K562 (cell line): ENCODE measurements around the gene PRKAR1B. TPM values are rescaled to one million over a fixed set of nuclear protein-coding genes. Genes with fewer than 3 reads are reported as not detected.
A peak's percentile ranks its signal among the peaks of the same experiment; 100 is the strongest.

Experiments
- ATAC-seq: fragments of 200-7000 bp; cut with Tn5 transposase; 3 replicates; pipeline ENCODE4 v1.9.1; 2020; ENCODE audit warnings: moderate library complexity
- BruUV-seq: library from RNA; stranded (reverse); fragments of 400-500 nt; replicated peaks from 2 replicates; lab custom pipeline; 2021; lab: Mats Ljungman, UMichigan
- CTCF ChIA-PET: fragments of 300-600 bp; formaldehyde crosslinking; extraction: SDS; loops from one replicate; lab custom pipeline; 2021; ENCODE audit warnings: low intra/inter-chr PET ratio; lab: Yijun Ruan, JAX
- POLR2A ChIA-PET: fragments of 300-600, 350-650 bp; sonication (Branson Sonifier 250); formaldehyde crosslinking; extraction: SDS; loops from one replicate; lab custom pipeline; 2021; ENCODE audit warnings: antibody characterized with exemption, inconsistent platforms; lab: Yijun Ruan, JAX
- DNase-seq, 4 experiments: peaks; one replicate each; pipeline versions ENCODE4 v3.0.0 to v3.0.0-alpha.2; 2011 to 2018; ENCODE audit warnings: low spot score in 3 of 4, mixed read lengths in 3 of 4; ENCODE audit errors: extremely low read depth in 1 of 4
- FAIRE-seq: peaks from 2 replicates; lab custom pipeline; 2011; peaks lifted over from hg19 to GRCh38; lab: Jason Lieb, UNC
- H2AFZ ChIP-seq: 2 replicates; pipeline ENCODE4 v1.6.0; 2011; ENCODE audit warnings: low read depth, low read length, control low read depth, inconsistent platforms
- H3K27ac ChIP-seq: fragments of 200-600 bp; 3 replicates; pipeline ENCODE4 v1.8.0; 2011; ENCODE audit warnings: low read depth, mild to moderate bottlenecking, control low read depth, inconsistent platforms, low read length, moderate library complexity, mixed read lengths; ENCODE audit errors: extremely low read depth
- H3K27me3 ChIP-seq, 2 experiments: fragments of 300-600 bp in 1 of 2; 2 replicates in 1 of 2; 3 replicates in 1 of 2; pipeline versions ENCODE4 v1.6.0 to v1.8.0; 2011; ENCODE audit warnings: inconsistent platforms in 2 of 2, low read length in 2 of 2, mild to moderate bottlenecking in 1 of 2, mixed read lengths in 1 of 2, moderate library complexity in 1 of 2; ENCODE audit not compliant: control insufficient read depth in 2 of 2, insufficient read depth in 2 of 2
- H3K36me3 ChIP-seq: fragments of 300-600 bp; 3 replicates; pipeline ENCODE4 v1.8.0; 2011; ENCODE audit warnings: mild to moderate bottlenecking, low read length, inconsistent platforms; ENCODE audit not compliant: control insufficient read depth, insufficient read depth
- H3K4me1 ChIP-seq, 2 experiments: fragments of 200-600 bp in 1 of 2; replicated peaks in 1 of 2; 2 replicates in 1 of 2; 3 replicates in 1 of 2; pipeline versions ENCODE4 v1.5.1 to v1.8.0; 2011; ENCODE audit warnings: inconsistent platforms in 2 of 2, low read length in 2 of 2, mild to moderate bottlenecking in 1 of 2, mixed read lengths in 1 of 2, moderate library complexity in 1 of 2; ENCODE audit not compliant: control insufficient read depth in 2 of 2, insufficient read depth in 2 of 2
- H3K4me2 ChIP-seq: 2 replicates; pipeline ENCODE4 v1.6.1; 2011; ENCODE audit warnings: low read length, control low read depth, inconsistent platforms, mixed read lengths; ENCODE audit not compliant: insufficient read depth
- H3K4me3 ChIP-seq: fragments of 200-600 bp; sonication (generic), shearing (Covaris generic); 2 replicates; pipeline ENCODE4 v1.5.1; 2016; ENCODE audit warnings: control low read depth, inconsistent platforms
- H3K79me2 ChIP-seq: fragments of 200-600 bp; 3 replicates; pipeline ENCODE4 v1.8.0; 2011; ENCODE audit warnings: low read length, inconsistent platforms; ENCODE audit not compliant: control insufficient read depth, insufficient read depth
- H3K9ac ChIP-seq, 2 experiments: 2 replicates each; pipeline versions ENCODE4 v1.6.0 to v1.6.1; 2011; ENCODE audit warnings: low read depth in 2 of 2, low read length in 2 of 2, control low read depth in 1 of 2, inconsistent platforms in 1 of 2, mild to moderate bottlenecking in 1 of 2, mixed read lengths in 1 of 2; ENCODE audit not compliant: insufficient read depth in 1 of 2
- H3K9me1 ChIP-seq: one replicate; pipeline ENCODE4 v1.6.0; 2011; ENCODE audit warnings: inconsistent platforms, mild to moderate bottlenecking, low read length, moderate library complexity; ENCODE audit not compliant: control insufficient read depth, insufficient read depth
- H3K9me3 ChIP-seq: replicated peaks from 2 replicates; pipeline ENCODE4 v1.5.1; 2011; ENCODE audit warnings: low read depth, low read length, inconsistent platforms; ENCODE audit not compliant: control insufficient read depth, insufficient read depth
- H4K20me1 ChIP-seq: replicated peaks from 2 replicates; pipeline ENCODE4 v1.6.1; 2011; ENCODE audit warnings: low read length, inconsistent platforms, mixed read lengths; ENCODE audit not compliant: control insufficient read depth, insufficient read depth
- ASH1L ChIP-seq: fragments of 450-650 bp; IDR thresholded peaks from 2 replicates; pipeline ENCODE4 v1.6.1; 2018; ENCODE audit warnings: borderline replicate concordance, mild to moderate bottlenecking, low read depth; ENCODE audit not compliant: partially characterized antibody
- DPF2 ChIP-seq: fragments of 450-650 bp; IDR thresholded peaks from 2 replicates; pipeline ENCODE4 v1.6.1; 2016
- EP400 ChIP-seq: fragments of 450-650 bp; IDR thresholded peaks from 2 replicates; pipeline ENCODE4 v1.6.1; 2017; ENCODE audit warnings: antibody characterized with exemption, mild to moderate bottlenecking, moderate library complexity
- KDM5B ChIP-seq: fragments of 200-600 bp; sonication (generic); IDR thresholded peaks from 2 replicates; pipeline ENCODE4 v1.6.1; 2012; ENCODE audit warnings: low read depth, mild to moderate bottlenecking, moderate library complexity, low read length, control low read depth, inconsistent platforms; ENCODE audit not compliant: insufficient replicate concordance
- NR2F6 ChIP-seq: fragments of 450-650 bp; formaldehyde crosslinking; IDR thresholded peaks from 2 replicates; pipeline ENCODE4 v1.4.0; 2020; ENCODE audit warnings: mild to moderate bottlenecking
- RFX1 ChIP-seq: fragments of 450-650 bp; IDR thresholded peaks from 2 replicates; pipeline ENCODE4 v1.6.1; 2016; ENCODE audit warnings: mild to moderate bottlenecking, moderate library complexity
- RNF2 ChIP-seq: sonication (generic); IDR thresholded peaks from 2 replicates; pipeline ENCODE4 v1.6.1; 2016
- TAL1 ChIP-seq: fragments of 450-650 bp; IDR thresholded peaks from 2 replicates; pipeline ENCODE4 v1.6.1; 2016; ENCODE audit warnings: mild to moderate bottlenecking
- ZNF175 ChIP-seq: fragments of 200-800 bp; sonication (Bioruptor generic); IDR thresholded peaks from 2 replicates; pipeline ENCODE4 v1.6.1; 2016; ENCODE audit warnings: low read depth, mild to moderate bottlenecking, missing genetic modification characterization, missing compliant biosample characterization
- ZNF830 ChIP-seq: fragments of 250-450 bp; sonication (Bioruptor Pico); IDR thresholded peaks from 2 replicates; pipeline ENCODE4 v1.5.0; 2021; ENCODE audit warnings: mild to moderate bottlenecking
- WGBS: fragments of 100-300 bp; shearing (Covaris generic); methylation state at CpG from one replicate; pipeline ENCODE4 v1.1.6; 2016; ENCODE audit warnings: low coverage, mixed read lengths; ENCODE audit not compliant: insufficient coverage; ENCODE audit errors: missing lambda C conversion rate; 5-methylcytosine and 5-hydroxymethylcytosine counted together
- in situ Hi-C: fragments of 300-500 bp; cut with MboI; formaldehyde crosslinking; loops from 4 replicates; pipeline ENCODE4 v1.15.0; 2018; ENCODE audit warnings: inconsistent platforms, mixed read lengths
- intact Hi-C: fragments of 100-400 bp; cut with micrococcal nuclease; formaldehyde crosslinking; loops from 2 replicates; pipeline ENCODE4 v1.14.2; 2022
- polyA plus RNA-seq, 8 experiments: library from polyadenylated mRNA; depleted of rRNA in 4 of 8; stranded (reverse) in 5 of 8; unstranded in 3 of 8; fragments of >200 nt; fragmentation: Nextera tagmentation in 2 of 8; fragmentation: Illumina TruSeq in 1 of 8; extraction: Ambion mirVana in 2 of 8; extraction: Trizol in 1 of 8; gene quantifications; 2 replicates each; pipeline versions ENCODE4 v1.2.1 to v1.2.3, GENCODE V29; 2011 to 2014; ENCODE audit warnings: inconsistent platforms in 1 of 8, missing spikeins in 1 of 8
- total RNA-seq, 7 experiments: library from RNA; depleted of rRNA in 6 of 7; stranded (reverse); fragments of >200 nt in 6 of 7; fragmentation: Illumina TruSeq in 2 of 7; extraction: Trizol in 2 of 7; gene quantifications; 2 replicates each; pipeline versions ENCODE4 v1.2.1 to v1.2.3, GENCODE V29; 2011 to 2021; ENCODE audit warnings: low replicate concordance in 1 of 7

Gene PRKAR1B
- total and polyA plus RNA-seq, 9 of the 15 experiments (the other 6 are each of a cell fraction or from before 2014, with no cell fraction given), result 0.99 to 30.5 (median 12.7) TPM

DNA sequence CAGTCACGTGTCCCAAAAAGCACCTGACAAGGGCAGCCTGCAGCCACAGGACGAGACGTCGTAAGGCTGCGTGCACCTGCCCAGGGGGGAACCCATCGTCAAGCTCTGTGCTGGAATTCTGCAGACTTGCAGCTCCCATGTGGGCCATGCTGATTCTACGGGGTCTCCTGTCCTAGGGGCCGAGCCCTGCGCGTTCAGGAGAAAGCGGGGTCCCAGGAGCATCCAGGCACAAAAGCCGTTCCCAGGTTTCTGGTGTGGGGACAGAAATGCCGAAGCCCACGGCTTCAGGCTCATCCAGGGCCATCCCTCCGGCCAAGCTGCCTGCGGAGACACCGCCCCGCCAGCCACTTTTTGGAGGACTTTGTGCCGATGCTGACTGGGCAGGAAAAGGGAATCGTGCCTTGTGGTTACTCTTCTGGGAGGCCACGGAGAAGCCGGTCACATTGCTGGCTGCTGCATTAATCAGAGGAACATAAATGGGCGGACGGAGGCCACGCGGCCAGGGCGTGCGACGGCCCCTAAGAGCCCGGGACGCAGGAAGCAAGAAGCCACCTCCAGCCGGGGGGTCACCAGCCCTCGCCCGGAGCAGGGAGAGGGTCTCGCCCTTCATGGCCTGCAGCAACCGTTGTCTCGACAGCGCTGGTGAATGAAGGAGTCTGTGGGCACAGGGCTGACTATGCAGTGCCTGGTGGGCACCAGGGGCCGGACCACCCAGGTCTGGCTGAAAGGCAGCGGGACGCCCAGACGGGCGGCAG lies 144.8 kb downstream of the PRKAR1B start:
- no peaks in the 10 kb centered on the region for H3K79me2 ChIP-seq
- peaks cover 11 to 40% of the 10 kb centered on the region in 2 experiments; a peak in 4 of 5 replicates for H3K4me1 ChIP-seq
- H3K4me3 ChIP-seq, result no peak overlapping the region
- H3K27ac ChIP-seq, result no peak overlapping the region
- TF ChIP-seq EP400, result no peak
- TF ChIP-seq NR2F6 (CRISPR knock-in tag), result no peak
- TF ChIP-seq ZNF830 (CRISPR knock-in tag), result no peak
- TF ChIP-seq RFX1, result no peak
- no peak for TF ChIP-seq TAL1
- no peak for TF ChIP-seq DPF2
- no peak for TF ChIP-seq ASH1L
- TF ChIP-seq ZNF175 (CRISPR knock-in tag), result no peak
- no peak for TF ChIP-seq RNF2
- no peak for TF ChIP-seq KDM5B
- H2AFZ ChIP-seq, result no peak overlapping the region
- in situ Hi-C loops (no loop called here), intact Hi-C loops (no loop called here)
- no peaks in the 10 kb centered on the region for H3K9me1 ChIP-seq
- H4K20me1 ChIP-seq, result no peaks in the 10 kb centered on the region
- H3K9ac ChIP-seq, result peak overlapping the region in 1 of 2 experiments; percentile 12; a peak in 1 of 4 replicates
- WGBS, result 96% methylated on average over 37 of the region's 43 CpGs
- ATAC-seq, result no peak
- no TSS peak for BruUV-seq
- CTCF ChIA-PET, result no interaction called here
- FAIRE-seq, result no peak
- H3K9me3 ChIP-seq, result peaks cover 4% of the 10 kb centered on the region; the same call in 1 of the 2 replicates
- H3K27me3 ChIP-seq, result no peaks in the 10 kb centered on the region
- POLR2A ChIA-PET, result interaction anchor here (0.7 kb wide), 1 partner anchor 145 kb away, joined by 3 read pairs; no protein-coding TSS in a partner anchor
- DNase-seq, result no peak
- no peak overlapping the region for H3K4me2 ChIP-seq
- H3K36me3 ChIP-seq, result peaks cover 33% of the 10 kb centered on the region; the same call in 2 of the 3 replicates
